ENCODE measurements around the gene RNF31.
"Not testable (repeated sequence)": the region's sequence is repeated elsewhere in the genome, so short reads cannot be mapped to it uniquely, and the experiment has no call there.

The RNF31 gene

DNA sequence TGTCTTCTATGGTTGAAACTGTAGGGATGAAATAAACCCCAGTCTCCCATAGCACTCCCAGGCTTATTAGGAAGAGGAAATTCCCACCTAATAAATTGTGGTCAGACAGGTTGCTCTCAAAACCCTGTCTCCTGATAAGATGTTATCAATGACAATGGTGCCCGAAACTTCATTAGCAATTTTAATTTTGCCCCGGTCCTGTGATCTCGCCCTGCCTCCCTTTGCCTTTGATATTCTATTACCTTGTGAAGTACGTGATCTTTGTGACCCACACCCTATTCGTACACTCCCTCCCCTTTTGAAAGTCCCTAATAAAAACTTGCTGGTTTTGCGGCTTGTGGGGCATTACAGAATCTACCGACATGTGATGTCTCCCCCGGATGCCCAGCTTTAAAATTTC is 55.2 kb downstream of the RNF31 start:
- DNase-seq (ENCODE audit: low read depth in 3 of 3): not testable (repeated sequence)

DNA sequence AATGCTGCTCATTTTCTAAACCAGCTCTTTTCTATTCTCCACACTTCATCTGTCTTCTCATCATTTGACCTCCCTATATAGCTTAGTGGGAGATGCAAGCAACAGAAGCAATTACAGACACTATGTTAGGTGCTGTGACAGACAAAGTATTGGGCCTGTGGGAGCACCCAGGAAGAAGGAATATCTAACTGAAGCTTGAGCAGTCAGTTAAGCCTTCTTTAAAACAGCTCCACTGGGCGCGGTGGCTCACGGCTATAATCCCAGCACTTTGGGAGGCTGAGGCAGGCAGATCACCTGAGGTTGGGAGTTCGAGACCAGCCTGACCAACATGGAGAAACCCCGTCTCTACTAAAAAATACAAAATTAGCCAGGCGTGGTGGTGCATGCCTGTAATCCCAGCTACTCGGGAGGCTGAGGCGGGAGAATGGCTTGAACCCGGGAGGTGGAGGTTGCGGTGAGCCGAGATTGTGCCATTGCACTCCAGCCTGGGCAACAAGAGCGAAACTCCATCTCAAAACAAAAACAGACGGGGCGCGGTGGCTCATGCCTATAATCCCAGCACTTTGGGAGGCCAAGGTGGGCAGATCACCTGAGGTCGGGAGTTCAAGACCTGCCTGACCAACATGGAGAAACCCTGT is 56.1 kb downstream of the RNF31 start:
- DNase-seq (ENCODE audit: low read depth in 3 of 3): not testable (repeated sequence)

DNA sequence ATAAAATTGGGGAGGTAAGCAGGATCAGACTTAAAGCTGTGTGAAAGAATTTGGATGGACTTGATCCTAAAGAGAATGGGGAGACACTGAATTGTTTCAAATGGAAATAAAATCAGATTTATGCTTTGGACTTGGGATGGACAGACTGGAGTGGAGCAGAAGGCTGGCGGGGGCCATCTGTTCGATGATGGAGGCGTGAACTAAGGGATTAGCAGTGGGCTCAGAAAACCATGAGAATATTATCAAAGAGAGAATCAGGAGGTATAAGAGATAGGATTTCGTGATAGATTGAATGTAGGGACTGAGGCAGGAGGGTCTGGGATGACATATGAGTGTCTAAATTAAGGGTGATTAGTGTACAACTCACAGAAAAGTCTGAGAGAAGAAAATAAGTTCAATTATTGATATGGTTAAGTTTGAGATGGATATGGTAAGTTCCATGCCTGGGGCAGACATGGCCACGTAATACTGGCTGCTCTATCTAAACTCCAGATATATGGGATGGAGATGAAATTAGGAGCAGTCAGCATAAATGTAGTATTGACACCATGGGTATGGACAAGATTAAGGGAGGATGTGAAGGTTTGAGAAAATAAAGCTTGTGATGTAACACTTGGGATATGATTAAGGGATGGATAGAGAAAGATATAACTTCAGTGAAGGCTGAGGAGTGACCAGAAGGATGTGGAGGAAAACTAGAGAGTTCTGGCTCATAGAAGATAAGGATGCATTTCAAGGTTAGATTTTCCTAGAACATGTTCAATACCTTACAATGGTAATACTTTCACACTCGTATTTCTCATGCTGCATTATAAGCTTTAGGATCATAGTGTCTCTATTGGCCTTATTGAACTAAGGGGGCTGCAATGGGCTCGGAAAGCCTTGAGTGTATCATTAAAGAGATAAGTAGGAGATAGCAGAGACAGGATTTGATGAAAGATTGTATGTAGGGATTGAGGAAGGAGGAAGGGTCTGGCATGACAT is 57.2 kb downstream of the RNF31 start:
- DNase-seq (ENCODE audit: low read depth in 3 of 3): no peak

DNA sequence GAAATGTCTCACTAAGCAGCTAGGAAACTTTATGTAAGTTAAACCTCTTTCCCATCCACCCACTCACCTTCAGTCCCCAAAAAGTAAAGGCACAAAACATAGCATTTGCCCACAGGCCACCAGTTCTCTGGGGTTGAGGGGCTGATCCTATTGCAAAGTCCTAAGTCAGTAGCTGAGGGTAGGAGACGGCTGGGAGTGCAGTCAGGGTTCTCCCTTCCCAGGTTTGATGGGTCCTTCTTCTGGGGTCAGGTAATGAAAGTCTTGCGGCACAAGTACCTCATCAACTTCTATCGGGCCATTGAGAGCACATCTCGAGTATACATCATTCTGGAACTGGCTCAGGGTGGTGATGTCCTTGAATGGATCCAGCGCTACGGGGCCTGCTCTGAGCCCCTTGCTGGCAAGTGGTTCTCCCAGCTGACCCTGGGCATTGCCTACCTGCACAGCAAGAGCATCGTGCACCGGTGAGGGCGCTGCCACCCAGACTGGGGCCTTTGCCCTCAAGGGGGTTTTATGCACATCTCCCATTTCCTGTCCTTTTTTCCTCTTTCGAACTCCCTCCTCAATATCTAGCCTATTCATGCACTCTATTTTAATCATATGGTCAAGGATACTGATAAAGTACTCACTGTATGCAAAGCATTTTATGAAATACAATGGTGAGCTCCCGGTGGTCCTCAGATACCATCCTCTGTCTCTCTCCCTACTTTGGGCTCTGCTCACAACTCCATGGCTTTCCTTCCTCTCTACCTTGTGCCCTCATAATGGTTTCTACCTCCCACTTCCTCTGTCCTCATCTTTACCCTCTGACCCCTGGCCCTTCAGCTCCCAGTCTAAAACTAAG is 59.2 kb downstream of the RNF31 start:
- DNase-seq (ENCODE audit: low read depth in 3 of 3): no peak

DNA sequence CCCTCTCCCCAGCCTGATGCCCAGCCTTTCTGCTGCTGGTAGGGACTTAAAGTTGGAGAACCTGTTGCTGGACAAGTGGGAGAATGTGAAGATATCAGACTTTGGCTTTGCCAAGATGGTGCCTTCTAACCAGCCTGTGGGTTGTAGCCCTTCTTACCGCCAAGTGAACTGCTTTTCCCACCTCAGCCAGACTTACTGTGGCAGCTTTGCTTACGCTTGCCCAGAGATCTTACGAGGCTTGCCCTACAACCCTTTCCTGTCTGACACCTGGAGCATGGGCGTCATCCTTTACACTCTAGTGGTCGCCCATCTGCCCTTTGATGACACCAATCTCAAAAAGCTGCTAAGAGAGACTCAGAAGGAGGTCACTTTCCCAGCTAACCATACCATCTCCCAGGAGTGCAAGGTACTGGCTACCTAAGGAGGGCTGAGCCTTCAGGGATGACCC is 59.8 kb downstream of the RNF31 start:
- DNase-seq (ENCODE audit: low read depth in 3 of 3): no peak

DNA sequence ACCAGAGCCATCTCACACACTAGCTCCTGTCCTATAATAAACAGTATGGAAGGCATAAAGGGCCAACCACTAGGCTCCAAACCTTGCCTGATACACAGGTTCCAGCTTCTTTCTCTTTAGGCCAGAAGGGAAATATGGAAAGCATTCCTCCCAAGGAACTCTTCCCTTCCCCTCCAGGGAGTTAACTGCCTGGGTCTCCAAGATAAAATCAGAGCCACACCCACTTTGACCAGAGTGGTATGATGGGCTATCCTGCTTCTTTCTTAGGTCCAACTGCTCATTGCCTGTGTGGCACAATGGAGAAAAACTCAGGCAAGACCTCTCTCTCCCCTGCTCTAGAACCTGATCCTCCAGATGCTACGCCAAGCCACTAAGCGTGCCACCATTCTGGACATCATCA is 60.3 kb downstream of the RNF31 start:
- no peak for DNase-seq (ENCODE audit: low read depth in 3 of 3)

Measured in stimulated activated CD4-positive, alpha-beta T cell treated with anti-CD3 and anti-CD28 coated beads, TNF-alpha, amount 100 ng/mL, for 48 hours (primary cell).